Liver (tissue), 9 donors: Measurements from ENCODE around the gene H2BW2. TPM values are rescaled to one million over a fixed set of nuclear protein-coding genes. Genes with fewer than 3 reads are reported as not detected.
"Not testable (repeated sequence)": the region's sequence is repeated elsewhere in the genome, so short reads cannot be mapped to it uniquely, and the experiment has no call there.

Experiments used
- DNase-seq: peaks from one replicate; pipeline ENCODE4 v3.0.0-alpha.2; 2017; ENCODE audit warnings: low spot score
- H3K27ac ChIP-seq, 2 donors: one replicate each; pipeline ENCODE4 v1.7.0; 2013; ENCODE audit warnings: inconsistent platforms in 2 of 2, low read length in 2 of 2, control low read depth in 1 of 2, low read depth in 1 of 2, mild to moderate bottlenecking in 1 of 2
- H3K27me3 ChIP-seq, 4 donors: one replicate each; pipeline versions ENCODE4 v1.6.1 to v1.7.0; 2013; ENCODE audit warnings: low read length in 3 of 4, inconsistent platforms in 1 of 4, mild to moderate bottlenecking in 1 of 4, moderate library complexity in 1 of 4; ENCODE audit not compliant: control insufficient read depth in 4 of 4, insufficient read depth in 4 of 4
- H3K36me3 ChIP-seq, 4 donors: one replicate each; pipeline versions ENCODE4 v1.6.1 to v1.7.0; 2013; ENCODE audit warnings: low read length in 3 of 4, mild to moderate bottlenecking in 3 of 4, low read depth in 1 of 4, moderate library complexity in 1 of 4; ENCODE audit not compliant: control insufficient read depth in 4 of 4, insufficient read depth in 3 of 4
- H3K4me1 ChIP-seq, 4 donors: one replicate each; pipeline versions ENCODE4 v1.6.1 to v1.7.0; 2013; ENCODE audit warnings: low read length in 3 of 4, mild to moderate bottlenecking in 3 of 4, moderate library complexity in 1 of 4; ENCODE audit not compliant: control insufficient read depth in 4 of 4, insufficient read depth in 4 of 4
- H3K4me3 ChIP-seq, 3 donors: one replicate each; pipeline versions ENCODE4 v1.6.1 to v1.7.0; 2013; ENCODE audit warnings: low read length in 3 of 3, control low read depth in 1 of 3, low read depth in 1 of 3, mild to moderate bottlenecking in 1 of 3
- H3K9ac ChIP-seq, 2 donors: one replicate each; pipeline ENCODE4 v1.7.0; 2013; ENCODE audit warnings: low read length in 2 of 2, mild to moderate bottlenecking in 2 of 2, moderate library complexity in 2 of 2, control low read depth in 1 of 2, low read depth in 1 of 2
- H3K9me3 ChIP-seq, 4 donors: one replicate each; pipeline versions ENCODE4 v1.6.1 to v1.7.0; 2013; ENCODE audit warnings: low read length in 3 of 4; ENCODE audit not compliant: control insufficient read depth in 4 of 4
- ATF3 ChIP-seq: IDR thresholded peaks from 2 replicates; pipeline ENCODE4 v1.6.1; 2016; ENCODE audit warnings: antibody characterized with exemption
- CTCF ChIP-seq: fragments of 150-350 bp; IDR thresholded peaks from 2 replicates; pipeline ENCODE4 v1.5.1; 2017; ENCODE audit warnings: improper control_type of control experiment, low read depth, low read length; ENCODE audit not compliant: missing input control
- EGR1 ChIP-seq, 2 donors: IDR thresholded peaks; 2 replicates each; pipeline ENCODE4 v1.6.1; 2016 to 2018; ENCODE audit warnings: antibody characterized with exemption in 2 of 2, low read depth in 2 of 2
- FOXA2 ChIP-seq: IDR thresholded peaks from 2 replicates; pipeline ENCODE4 v1.6.1; 2016; ENCODE audit warnings: antibody characterized with exemption
- GABPA ChIP-seq, 2 donors: IDR thresholded peaks in 1 of 2; conservative IDR thresholded peaks in 1 of 2; 2 replicates each; pipeline ENCODE4 v1.6.1; 2016; ENCODE audit warnings: antibody characterized with exemption in 2 of 2, mild to moderate bottlenecking in 1 of 2, moderate library complexity in 1 of 2
- HNF4G ChIP-seq: IDR thresholded peaks from 2 replicates; pipeline ENCODE4 v1.6.1; 2016; ENCODE audit warnings: antibody characterized with exemption
- MAX ChIP-seq: IDR thresholded peaks from 2 replicates; pipeline ENCODE4 v1.6.1; 2016; ENCODE audit warnings: antibody characterized with exemption
- NR2F2 ChIP-seq: IDR thresholded peaks from 2 replicates; pipeline ENCODE4 v1.6.1; 2016; ENCODE audit warnings: antibody characterized with exemption
- ZBTB33 ChIP-seq: IDR thresholded peaks from 2 replicates; pipeline ENCODE4 v1.6.1; 2016; ENCODE audit warnings: antibody characterized with exemption
- WGBS: extraction: QIAGEN DNeasy Blood & Tissue Kit; methylation state at CpG from one replicate; pipeline ENCODE4 v1.1.7; 2013; 5-methylcytosine and 5-hydroxymethylcytosine counted together
- polyA plus RNA-seq, 2 donors: library from polyadenylated mRNA; stranded (reverse) in 1 of 2; unstranded in 1 of 2; fragments of 200-250 nt in 1 of 2; fragments of >200 nt in 1 of 2; fragmentation: Nextera tagmentation in 1 of 2; extraction: Ambion mirVana in 1 of 2; gene quantifications; one replicate each; pipeline versions ENCODE4 v1.2.1 to v1.2.3, GENCODE V29; 2013 to 2015
- total RNA-seq, 2 donors: library from RNA; depleted of rRNA; stranded (reverse); fragments of >200 nt; gene quantifications; one replicate each; pipeline ENCODE4 v1.2.3, GENCODE V29; 2014
- donor health status: healthy.
- donor health status: healthy.
- donor health status: healthy.
- donor health status: healthy.
- donor health status: healthy.

H2BW2 gene
- total and polyA plus RNA-seq, 4 donors, result not detected

GRCh38 chrX:104075778-104076445, 36.2 kb downstream of the H2BW2 start, which contains the start of gene TMSB15C:
TMSB15C (minus strand) TSS chrX:104076236.
- no CpG with 5 or more reads among the region's 46 CpGs for WGBS
- H3K27ac ChIP-seq, result not testable (repeated sequence)

GRCh38 chrX:104077854-104078253, 38.1 kb downstream of the H2BW2 start:
- H3K27ac ChIP-seq, H3K4me1 ChIP-seq, DNase-seq, H3K27me3 ChIP-seq, H3K9ac ChIP-seq, H3K4me3 ChIP-seq, H3K36me3 ChIP-seq, H3K9me3 ChIP-seq: not testable (repeated sequence)
- WGBS, result no CpG with 5 or more reads among the region's 6 CpGs

More at GRCh38 chrX:104075778-104076445, 36.2 kb downstream of the H2BW2 start, which contains the start of gene TMSB15C:
- H3K9me3 ChIP-seq, DNase-seq, H3K4me1 ChIP-seq, H3K27me3 ChIP-seq, H3K9ac ChIP-seq, H3K4me3 ChIP-seq, H3K36me3 ChIP-seq: not testable (repeated sequence)

- no peak overlapping the region for H3K9ac ChIP-seq
- H3K4me1 ChIP-seq, result no peaks in the 10 kb centered on the region
- no peak for DNase-seq
- H3K36me3 ChIP-seq, result no peaks in the 10 kb centered on the region
- H3K27ac ChIP-seq, result no peak overlapping the region
- TF ChIP-seq CTCF (no peak), MAX (no peak), HNF4G (no peak), ZBTB33 (no peak), EGR1 (IDR thresholded peaks at IDR 0.05; ENCODE audit: low read depth in 2 of 2) (no peak), FOXA2 (no peak), GABPA (IDR thresholded peaks at IDR 0.05 in 1 of 2, conservative IDR thresholded peaks at IDR 0.05 in 1 of 2) (no peak), NR2F2 (no peak), ATF3 (no peak)
- no peak overlapping the region for H3K4me3 ChIP-seq
- H3K9me3 ChIP-seq, result no peaks in the 10 kb centered on the region
- WGBS, result 73% methylated on average over 4 of the region's 4 CpGs
- no peaks in the 10 kb centered on the region for H3K27me3 ChIP-seq
Measured at GRCh38 chrX:104084063-104084462, 44.3 kb downstream of the H2BW2 start.
